ENCODE data around the gene CTR9.

The CTR9 gene

GRCh38 chr11:10716122-10716521, 34.9 kb upstream of the CTR9 start:
- no peak overlapping the region for H3K4me3 ChIP-seq (ENCODE audit: low read depth, low read length)
- no peak for TF ChIP-seq POLR2A (IDR thresholded peaks at IDR 0.05; ENCODE audit: extremely low read depth, insufficient read length)
- TF ChIP-seq MYC (IDR thresholded peaks at IDR 0.05; ENCODE audit: low read depth, low read length): no peak
- TF ChIP-seq, protein P1, sequence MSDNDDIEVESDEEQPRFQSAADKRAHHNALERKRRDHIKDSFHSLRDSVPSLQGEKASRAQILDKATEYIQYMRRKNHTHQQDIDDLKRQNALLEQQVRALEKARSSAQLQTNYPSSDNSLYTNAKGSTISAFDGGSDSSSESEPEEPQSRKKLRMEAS (IDR thresholded peaks at IDR 0.05; ENCODE audit: low read depth, low read length): no peak
- DNase-seq (ENCODE audit: low read depth): no peak

DNA sequence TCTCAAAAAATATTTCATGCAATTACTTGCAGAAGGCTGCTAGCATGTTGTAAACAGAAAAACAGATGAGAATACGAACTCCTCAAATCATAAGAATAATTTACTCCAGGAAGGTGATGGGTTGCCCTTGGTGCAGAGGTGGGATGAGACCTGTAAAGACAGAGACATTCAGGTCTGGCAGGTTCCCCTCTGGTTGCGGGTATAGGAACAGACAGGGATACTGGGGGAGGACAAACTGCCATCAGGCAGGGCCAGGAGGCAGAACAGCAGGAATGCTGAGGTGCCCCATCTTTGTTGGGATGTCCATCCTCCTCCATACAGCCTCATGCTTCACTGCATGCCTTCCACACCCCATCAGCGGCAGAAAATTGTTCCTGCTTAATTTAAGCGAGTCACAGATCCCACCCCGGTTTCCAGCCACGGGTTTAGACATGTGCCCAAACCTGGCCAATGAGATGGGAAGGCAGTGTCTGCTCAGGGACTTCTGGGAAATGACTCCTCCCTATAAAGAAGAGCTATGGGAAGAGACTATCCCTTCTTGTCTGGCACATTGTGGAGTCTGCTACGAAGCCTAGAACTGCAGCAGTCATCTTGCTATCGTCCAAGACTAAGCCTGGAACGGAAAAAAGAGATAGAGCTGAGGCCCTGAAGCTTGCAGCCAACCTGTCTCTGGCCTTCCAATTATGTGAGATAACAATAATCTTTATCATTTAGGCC, 34.3 kb upstream of the CTR9 start:
- TF ChIP-seq MYC (IDR thresholded peaks at IDR 0.05; ENCODE audit: low read depth, low read length) (no peak), CTCF (IDR thresholded peaks at IDR 0.05; ENCODE audit: low read depth, low read length) (no peak)
- TF ChIP-seq, protein P1 (IDR thresholded peaks at IDR 0.05; ENCODE audit: low read depth, low read length): no peak
- DNase-seq (ENCODE audit: low read depth): no peak
- no peak overlapping the region for H3K4me3 ChIP-seq (ENCODE audit: low read depth, low read length)

- no peak for DNase-seq (ENCODE audit: low read depth)
- H3K4me3 ChIP-seq (ENCODE audit: low read depth, low read length): no peak overlapping the region
- TF ChIP-seq POLR2A (IDR thresholded peaks at IDR 0.05; ENCODE audit: extremely low read depth, insufficient read length): no peak
- no peak for TF ChIP-seq CTCF (IDR thresholded peaks at IDR 0.05; ENCODE audit: low read depth, low read length)
- no peak for TF ChIP-seq MYC (IDR thresholded peaks at IDR 0.05; ENCODE audit: low read depth, low read length)
- TF ChIP-seq, protein P1 (IDR thresholded peaks at IDR 0.05; ENCODE audit: low read depth, low read length): no peak
These were observed 31.4 kb upstream of the CTR9 start for GRCh38 chr11:10719616-10720015.

DNA sequence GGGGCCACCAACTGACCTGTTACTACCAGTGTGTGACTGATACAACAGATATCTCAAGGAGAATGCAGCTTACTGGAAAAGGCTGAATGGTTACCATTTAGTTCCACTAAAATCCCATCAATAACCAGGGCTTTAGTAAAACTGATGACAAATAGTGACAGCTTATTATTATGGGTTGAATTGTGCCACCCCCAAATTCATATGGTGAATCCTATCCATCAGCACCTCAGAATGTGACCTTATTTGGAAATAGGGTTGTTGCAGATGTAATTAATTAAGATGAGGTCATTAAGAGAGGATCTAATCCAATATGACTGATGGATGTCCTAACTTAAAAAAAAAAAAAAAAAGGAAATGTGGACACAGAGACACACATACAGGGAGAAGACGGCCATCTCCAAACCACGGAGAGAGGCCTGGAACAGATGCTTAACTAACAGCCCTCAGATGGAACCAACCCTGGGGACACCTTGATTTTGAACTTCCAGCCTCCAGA, 30.1 kb upstream of the CTR9 start:
- no peak for TF ChIP-seq POLR2A (IDR thresholded peaks at IDR 0.05; ENCODE audit: extremely low read depth, insufficient read length)
- no peak for TF ChIP-seq MYC (IDR thresholded peaks at IDR 0.05; ENCODE audit: low read depth, low read length)
- no peak for TF ChIP-seq CTCF (IDR thresholded peaks at IDR 0.05; ENCODE audit: low read depth, low read length)
- TF ChIP-seq, protein P1 (IDR thresholded peaks at IDR 0.05; ENCODE audit: low read depth, low read length): no peak
- H3K4me3 ChIP-seq (ENCODE audit: low read depth, low read length): no peak overlapping the region
- no peak for DNase-seq (ENCODE audit: low read depth)

DNA sequence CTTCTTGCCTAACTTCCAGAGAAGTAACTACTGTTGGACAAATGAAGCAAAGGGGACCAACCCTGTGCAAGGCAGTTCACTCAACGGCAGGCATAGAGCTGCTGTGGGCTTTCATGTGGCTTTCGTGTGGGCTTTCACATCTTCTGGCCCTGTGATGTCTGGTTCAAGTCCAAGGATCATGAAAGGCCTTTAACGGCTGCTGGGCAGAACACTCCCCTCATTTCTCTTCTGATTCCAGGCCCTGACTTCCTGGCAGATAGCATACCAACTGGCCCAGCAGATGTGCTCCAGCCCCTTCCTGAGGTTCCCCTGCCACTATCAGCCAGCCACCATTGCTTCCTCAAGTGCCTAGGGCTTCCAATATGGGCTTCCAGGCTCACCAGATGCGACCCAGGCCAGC, 28.7 kb upstream of the CTR9 start:
- H3K4me3 ChIP-seq (ENCODE audit: low read depth, low read length): no peak overlapping the region
- DNase-seq (ENCODE audit: low read depth): no peak
- TF ChIP-seq CTCF (IDR thresholded peaks at IDR 0.05; ENCODE audit: low read depth, low read length) (no peak), MYC (IDR thresholded peaks at IDR 0.05; ENCODE audit: low read depth, low read length) (no peak), POLR2A (IDR thresholded peaks at IDR 0.05; ENCODE audit: extremely low read depth, insufficient read length) (no peak)
- TF ChIP-seq, protein P1 (IDR thresholded peaks at IDR 0.05; ENCODE audit: low read depth, low read length): no peak

GRCh38 chr11:10725114-10725906, 25.7 kb upstream of the CTR9 start:
- DNase-seq (ENCODE audit: low read depth): peak; percentile 97
- TF ChIP-seq, protein P1 (IDR thresholded peaks at IDR 0.05; ENCODE audit: low read depth, low read length): 0 out of 2 replicates have a peak, but pooled peaks have one; percentile 29
- no peak; the same call in 1 of the 2 replicates for TF ChIP-seq MYC (IDR thresholded peaks at IDR 0.05; ENCODE audit: low read depth, low read length)
- H3K4me3 ChIP-seq (ENCODE audit: low read depth, low read length): no peak overlapping the region

Data from NB4 (cell line).